Measurements from ENCODE around the gene PI4K2B.
"Not testable (repeated sequence)": the region's sequence is repeated elsewhere in the genome, so short reads cannot be mapped to it uniquely, and the experiment has no call there.

The PI4K2B gene

DNA sequence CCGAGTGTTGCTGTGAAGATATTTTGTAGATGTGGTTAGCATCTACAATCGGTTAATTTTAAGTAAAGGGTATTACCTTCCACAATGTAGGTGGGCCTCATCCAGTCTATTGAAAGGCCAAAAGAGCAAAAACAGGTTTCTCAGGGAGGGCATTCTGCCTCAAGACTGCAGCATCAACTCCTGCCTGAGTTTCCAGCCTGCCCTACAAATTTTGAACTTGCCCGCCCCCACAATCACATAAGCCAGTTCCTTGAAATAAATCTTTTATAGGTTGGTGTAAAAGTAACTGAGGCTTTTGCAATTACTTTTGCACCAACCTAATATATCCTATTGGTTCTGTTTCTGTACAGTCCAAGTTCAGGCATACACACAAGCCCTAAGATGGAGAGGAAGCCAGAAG, 22.1 kb upstream of the PI4K2B start:
- H3K27ac ChIP-seq: no peak overlapping the region
- DNase-seq: no peak
- H3K9me3 ChIP-seq (ENCODE audit: severe bottlenecking): no peaks in the 10 kb centered on the region
- H3K4me3 ChIP-seq (ENCODE audit: low read depth, low read length): no peak overlapping the region
- H3K27me3 ChIP-seq (ENCODE audit: insufficient read depth, low read depth, severe bottlenecking): no peaks in the 10 kb centered on the region
- TF ChIP-seq, protein P1, sequence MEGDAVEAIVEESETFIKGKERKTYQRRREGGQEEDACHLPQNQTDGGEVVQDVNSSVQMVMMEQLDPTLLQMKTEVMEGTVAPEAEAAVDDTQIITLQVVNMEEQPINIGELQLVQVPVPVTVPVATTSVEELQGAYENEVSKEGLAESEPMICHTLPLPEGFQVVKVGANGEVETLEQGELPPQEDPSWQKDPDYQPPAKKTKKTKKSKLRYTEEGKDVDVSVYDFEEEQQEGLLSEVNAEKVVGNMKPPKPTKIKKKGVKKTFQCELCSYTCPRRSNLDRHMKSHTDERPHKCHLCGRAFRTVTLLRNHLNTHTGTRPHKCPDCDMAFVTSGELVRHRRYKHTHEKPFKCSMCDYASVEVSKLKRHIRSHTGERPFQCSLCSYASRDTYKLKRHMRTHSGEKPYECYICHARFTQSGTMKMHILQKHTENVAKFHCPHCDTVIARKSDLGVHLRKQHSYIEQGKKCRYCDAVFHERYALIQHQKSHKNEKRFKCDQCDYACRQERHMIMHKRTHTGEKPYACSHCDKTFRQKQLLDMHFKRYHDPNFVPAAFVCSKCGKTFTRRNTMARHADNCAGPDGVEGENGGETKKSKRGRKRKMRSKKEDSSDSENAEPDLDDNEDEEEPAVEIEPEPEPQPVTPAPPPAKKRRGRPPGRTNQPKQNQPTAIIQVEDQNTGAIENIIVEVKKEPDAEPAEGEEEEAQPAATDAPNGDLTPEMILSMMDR (IDR thresholded peaks at IDR 0.05; ENCODE audit: low read depth, low read length): no peak
- H3K36me3 ChIP-seq: no peaks in the 10 kb centered on the region

DNA sequence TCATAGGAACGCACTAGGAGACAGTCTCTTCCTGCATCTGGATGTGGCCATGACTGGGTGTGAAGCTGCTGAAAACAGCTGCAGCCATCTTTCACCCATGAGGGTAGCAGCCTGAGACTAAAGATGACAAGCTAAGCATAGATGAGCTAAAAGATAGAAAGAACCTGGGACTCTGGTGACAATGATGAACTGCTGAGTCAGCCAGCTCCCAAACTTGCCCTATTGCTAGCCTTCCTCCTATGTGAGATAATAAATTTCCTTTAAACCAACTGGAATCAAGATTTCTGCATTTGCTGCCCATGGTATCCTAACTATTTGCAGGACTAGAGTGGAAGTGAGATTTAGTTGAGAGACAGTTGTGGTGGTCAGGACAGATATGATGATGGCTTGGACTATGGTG, 21.0 kb upstream of the PI4K2B start:
- H3K4me3 ChIP-seq (ENCODE audit: low read depth, low read length): no peak overlapping the region
- H3K36me3 ChIP-seq: no peaks in the 10 kb centered on the region
- no peaks in the 10 kb centered on the region for H3K27me3 ChIP-seq (ENCODE audit: insufficient read depth, low read depth, severe bottlenecking)
- H3K27ac ChIP-seq: no peak overlapping the region
- H3K9me3 ChIP-seq (ENCODE audit: severe bottlenecking): no peaks in the 10 kb centered on the region
- DNase-seq: no peak
- TF ChIP-seq, protein P1 (IDR thresholded peaks at IDR 0.05; ENCODE audit: low read depth, low read length): no peak

DNA sequence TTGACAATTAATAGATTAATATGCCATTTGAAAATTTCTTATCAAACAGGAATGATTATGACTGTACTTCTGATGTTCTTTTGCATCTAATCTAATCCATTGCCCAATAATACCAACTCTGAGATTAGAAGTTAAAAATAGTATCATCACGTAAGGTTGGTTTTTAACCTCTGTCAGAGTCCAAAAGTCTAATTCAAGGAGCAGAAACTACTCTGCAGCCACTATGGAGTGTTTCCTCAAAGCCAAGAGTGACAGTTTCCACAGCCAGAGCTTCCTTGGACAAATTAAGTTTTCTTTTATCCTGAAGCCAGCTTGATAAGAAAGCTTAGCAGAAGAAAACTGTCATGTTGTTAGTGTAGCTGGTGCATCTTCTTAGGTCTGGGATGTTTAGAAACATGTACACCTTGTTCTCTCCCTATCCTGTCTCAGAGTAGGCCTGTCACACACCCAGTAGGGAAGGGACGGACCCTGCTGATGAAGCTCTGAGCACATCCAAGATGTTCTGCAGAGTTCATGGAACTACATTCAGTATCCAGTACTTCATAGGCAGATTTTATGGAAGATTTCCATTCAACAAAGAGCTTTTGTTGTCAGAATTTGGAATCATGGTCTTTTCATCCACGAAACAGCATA, 20.4 kb upstream of the PI4K2B start:
- DNase-seq: no peak
- H3K9me3 ChIP-seq (ENCODE audit: severe bottlenecking): no peaks in the 10 kb centered on the region
- H3K36me3 ChIP-seq: no peaks in the 10 kb centered on the region
- TF ChIP-seq, protein P1 (IDR thresholded peaks at IDR 0.05; ENCODE audit: low read depth, low read length): no peak
- no peaks in the 10 kb centered on the region for H3K27me3 ChIP-seq (ENCODE audit: insufficient read depth, low read depth, severe bottlenecking)
- no peak overlapping the region for H3K4me3 ChIP-seq (ENCODE audit: low read depth, low read length)
- no peak overlapping the region for H3K27ac ChIP-seq

DNA sequence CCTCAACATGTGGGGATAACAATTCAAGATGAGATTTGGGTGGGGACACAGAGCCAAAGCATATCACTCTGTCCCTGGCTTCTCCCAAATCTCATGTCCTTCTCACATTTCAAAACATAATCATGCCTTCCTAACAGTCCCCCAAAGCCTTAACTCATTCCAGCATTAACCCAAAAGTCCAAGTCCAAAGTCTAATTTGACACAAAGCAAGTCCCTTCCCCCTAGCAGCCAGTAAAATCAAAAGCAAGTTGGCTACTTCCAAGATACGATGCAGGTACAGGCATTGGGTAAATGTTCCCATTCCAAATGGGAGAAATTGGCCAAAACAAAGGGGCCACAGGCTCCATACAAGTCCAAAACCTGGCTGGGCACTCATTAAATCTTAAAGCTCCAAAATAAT, 19.1 kb upstream of the PI4K2B start:
- not testable (repeated sequence) for DNase-seq

DNA sequence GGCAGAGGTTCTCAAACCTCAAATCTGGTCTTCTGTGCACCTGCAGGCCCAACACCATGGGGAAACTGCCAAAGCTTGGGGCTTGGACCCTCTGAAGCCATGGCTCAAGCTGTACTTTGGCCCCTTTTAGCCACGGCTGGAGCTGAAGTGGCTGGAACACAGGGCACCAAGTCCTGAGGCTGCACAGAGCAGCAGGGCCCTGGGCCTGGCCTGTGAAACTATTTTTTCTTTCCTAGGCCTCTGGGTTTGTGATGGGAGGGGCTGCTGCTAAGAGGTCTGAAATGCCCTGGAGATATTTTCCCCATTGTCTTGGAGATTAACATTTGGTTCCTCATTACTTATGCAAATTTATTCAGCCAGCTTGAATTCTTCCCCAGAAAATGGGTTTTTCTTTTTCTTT, 18.3 kb upstream of the PI4K2B start:
- TF ChIP-seq, protein P1 (IDR thresholded peaks at IDR 0.05; ENCODE audit: low read depth, low read length): no peak
- H3K4me3 ChIP-seq (ENCODE audit: low read depth, low read length): no peak overlapping the region
- no peaks in the 10 kb centered on the region for H3K27me3 ChIP-seq (ENCODE audit: insufficient read depth, low read depth, severe bottlenecking)
- no peak overlapping the region for H3K27ac ChIP-seq
- no peak for DNase-seq
- no peaks in the 10 kb centered on the region for H3K9me3 ChIP-seq (ENCODE audit: severe bottlenecking)
- no peaks in the 10 kb centered on the region for H3K36me3 ChIP-seq

More for the DNA sequence above, 19.1 kb upstream of the PI4K2B start:
- H3K4me3 ChIP-seq (ENCODE audit: low read depth, low read length); H3K27ac ChIP-seq; H3K9me3 ChIP-seq (ENCODE audit: severe bottlenecking); H3K27me3 ChIP-seq (ENCODE audit: insufficient read depth, low read depth, severe bottlenecking); H3K36me3 ChIP-seq: not testable (repeated sequence)

DNA sequence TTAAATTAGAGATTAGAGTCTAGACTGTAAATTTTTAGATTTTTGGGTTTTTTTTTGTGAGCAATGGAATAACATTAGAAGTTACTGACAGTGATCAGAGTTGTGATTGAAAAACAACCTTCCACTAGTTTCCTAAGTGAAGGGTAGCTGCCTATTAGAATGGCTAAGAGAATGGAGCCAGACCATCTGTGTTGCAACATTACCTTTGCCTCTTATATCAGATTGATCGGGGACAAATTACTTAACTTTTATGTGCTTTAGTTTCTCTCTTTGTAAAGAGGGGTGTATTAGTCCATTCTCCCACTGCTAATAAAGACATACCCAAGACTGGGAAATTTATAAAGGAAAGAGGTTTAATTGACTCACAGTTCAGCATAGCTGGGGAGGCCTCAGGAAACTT, 12.5 kb upstream of the PI4K2B start:
- Histone ChIP-seq H3K27ac (no peak overlapping the region), H3K9me3 (ENCODE audit: severe bottlenecking) (peaks cover 24% of the 10 kb centered on the region), H3K4me3 (ENCODE audit: low read depth, low read length) (no peak overlapping the region), H3K36me3 (no peaks in the 10 kb centered on the region), H3K27me3 (ENCODE audit: insufficient read depth, low read depth, severe bottlenecking) (no peaks in the 10 kb centered on the region)
- no peak for DNase-seq
- TF ChIP-seq, protein P1 (IDR thresholded peaks at IDR 0.05; ENCODE audit: low read depth, low read length): no peak

All from WERI-Rb-1 (cell line).